ENCODE data around the gene ZC3H10.
A peak's percentile ranks its signal among the peaks of the same experiment; 100 is the strongest.
"Not testable (repeated sequence)": the region's sequence is repeated elsewhere in the genome, so short reads cannot be mapped to it uniquely, and the experiment has no call there.

Gene ZC3H10

DNA sequence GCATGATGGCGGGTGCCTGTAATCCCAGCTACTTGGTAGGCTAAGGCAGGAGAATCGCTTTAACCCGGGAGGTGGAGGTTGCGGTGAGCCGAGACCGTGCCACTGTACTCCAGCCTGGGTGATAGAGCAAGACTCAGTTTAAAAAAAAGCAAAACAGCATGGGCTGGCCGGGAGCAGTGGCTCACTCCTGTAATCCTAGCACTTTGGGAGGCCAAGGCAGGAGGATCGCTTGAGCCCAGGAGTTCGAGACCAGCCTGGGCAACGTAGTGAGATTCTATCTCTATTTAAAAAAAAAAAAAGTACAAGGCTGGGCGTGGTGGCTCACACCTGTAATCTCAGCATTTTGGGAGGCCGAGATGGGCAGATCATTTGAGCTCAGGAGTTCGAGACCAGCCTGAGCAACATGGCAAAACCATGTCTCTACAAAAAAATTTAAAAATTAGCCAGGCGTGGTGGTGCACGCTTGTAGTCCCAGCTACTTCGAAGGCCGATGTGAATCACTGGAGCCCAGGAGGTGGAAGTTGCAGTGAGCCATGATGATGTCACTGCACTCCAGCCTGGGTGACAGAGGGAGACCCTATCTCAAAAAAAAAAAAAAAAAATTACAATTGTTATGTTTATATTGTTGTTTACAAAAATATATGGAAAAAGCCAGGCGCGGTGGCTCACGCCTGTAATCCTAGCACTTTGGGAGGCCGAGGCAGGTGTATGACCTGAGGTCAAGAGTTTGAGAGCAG, 38.6 kb downstream of the ZC3H10 start:
- not testable (repeated sequence) for DNase-seq

DNA sequence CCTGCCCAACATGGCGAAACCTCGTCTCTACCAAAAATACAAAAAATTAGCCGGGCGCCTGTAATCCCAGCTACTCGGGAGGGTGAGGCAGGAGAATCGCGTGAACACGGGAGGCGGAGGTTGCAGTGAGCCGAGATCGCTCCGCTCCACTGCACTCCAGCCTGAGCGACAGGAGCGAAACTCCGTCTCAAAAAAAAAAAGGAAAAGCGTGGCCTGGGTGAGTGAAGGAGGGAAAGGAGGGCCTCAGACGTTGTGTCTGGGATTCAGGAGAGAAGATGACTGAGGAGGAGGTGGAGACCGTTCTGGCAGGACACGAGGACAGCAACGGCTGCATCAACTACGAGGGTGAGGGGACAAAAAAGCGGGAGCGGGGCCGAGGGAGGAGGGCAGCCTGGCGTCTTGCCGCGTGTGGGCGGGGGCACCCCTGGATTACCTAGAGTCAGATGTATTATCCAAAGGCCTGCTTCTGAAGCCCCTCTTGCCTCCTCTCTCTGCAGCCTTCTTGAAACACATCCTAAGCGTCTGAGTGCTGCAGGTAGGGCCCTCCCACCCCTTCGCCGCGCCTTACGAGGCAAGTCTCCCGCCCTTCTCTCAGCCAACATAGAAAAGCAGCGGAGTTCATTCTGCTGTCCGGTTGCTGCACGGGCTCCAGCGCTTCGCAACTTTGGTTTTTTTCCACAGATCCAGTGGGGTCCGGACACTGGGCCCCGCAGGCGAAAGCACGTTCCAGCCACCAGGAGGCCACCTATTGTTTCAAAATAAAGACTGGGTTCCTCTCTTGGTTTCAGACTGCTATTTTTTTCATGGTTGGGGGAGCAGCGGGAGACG, 39.3 kb downstream of the ZC3H10 start:
- DNase-seq, result peak; percentile 78

DNA sequence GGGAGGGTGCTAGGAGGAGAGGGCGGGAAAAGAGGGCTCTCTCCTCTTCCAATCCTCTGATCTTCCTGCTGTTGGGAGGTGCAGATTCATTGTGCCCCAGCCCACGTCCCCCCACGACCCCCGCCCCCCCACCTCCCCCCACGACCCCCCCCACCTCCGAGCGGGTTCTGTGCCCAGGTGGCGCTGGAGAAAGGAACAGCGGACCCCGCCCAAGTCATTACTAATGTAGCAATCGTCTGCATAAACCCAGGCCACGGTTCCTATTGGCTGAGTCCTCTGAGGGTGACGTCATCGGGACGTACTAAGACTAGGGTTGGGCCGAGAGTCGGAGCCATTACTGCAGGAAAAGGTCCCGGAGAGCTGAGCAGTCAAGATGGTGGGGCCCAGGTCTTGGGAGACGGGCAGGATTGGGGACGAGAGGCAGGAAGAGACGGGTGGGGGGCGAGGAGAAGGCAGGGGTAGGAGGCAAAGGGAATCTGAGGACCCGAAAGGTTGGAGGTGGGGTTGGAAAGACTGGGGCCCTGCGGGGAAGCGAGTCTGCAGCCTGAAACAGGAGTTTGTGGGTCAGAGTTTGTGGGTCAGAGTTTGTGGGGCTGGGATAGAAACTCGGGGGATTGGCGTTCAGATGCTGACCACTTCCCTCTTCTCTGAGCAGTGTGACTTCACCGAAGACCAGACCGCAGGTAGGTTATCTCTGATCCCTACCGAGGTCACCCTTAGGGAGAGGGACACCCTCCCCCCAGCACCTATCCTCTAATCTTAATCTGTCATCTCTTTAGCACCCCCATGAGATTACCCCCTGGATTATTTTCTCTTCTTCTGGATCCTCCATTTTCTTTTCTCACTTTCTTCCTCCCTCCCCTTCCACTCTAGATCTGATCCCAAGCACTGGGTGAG, 40.2 kb downstream of the ZC3H10 start, which contains the start of gene MYL6:
Gene MYL6 (plus strand): TSS at position 331 of the 897 bp plus-strand sequence. CDS start 43 bp downstream, at position 374.
- DNase-seq, result peak; percentile 98

DNA sequence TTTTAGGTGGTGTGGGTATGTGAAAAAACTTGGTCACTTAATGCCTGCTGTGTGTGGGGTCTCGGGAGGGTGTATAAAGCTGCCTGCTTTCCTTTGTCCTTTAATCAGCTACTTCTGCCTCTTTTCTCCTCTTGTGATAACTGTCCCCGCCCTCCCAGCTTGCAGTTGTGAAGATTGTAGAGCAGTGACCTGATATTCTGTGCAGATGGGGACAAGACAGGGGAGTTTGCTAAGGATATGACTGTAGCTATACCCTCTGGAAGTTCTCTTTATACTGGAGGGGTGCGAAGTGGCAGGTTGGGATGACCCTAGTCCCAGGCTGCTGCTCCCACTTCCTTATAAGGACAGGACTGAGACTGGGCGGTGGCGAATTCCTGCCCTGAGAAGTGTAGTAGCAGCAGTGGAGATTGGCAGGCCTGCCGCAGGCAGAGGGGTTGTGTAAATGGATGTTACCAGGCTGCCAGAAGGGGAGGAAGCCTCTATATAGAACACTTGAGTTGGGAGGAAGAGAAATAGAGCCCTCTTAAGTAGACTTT, 40.9 kb downstream of the ZC3H10 start:
- DNase-seq, result peak; percentile 89

DNA sequence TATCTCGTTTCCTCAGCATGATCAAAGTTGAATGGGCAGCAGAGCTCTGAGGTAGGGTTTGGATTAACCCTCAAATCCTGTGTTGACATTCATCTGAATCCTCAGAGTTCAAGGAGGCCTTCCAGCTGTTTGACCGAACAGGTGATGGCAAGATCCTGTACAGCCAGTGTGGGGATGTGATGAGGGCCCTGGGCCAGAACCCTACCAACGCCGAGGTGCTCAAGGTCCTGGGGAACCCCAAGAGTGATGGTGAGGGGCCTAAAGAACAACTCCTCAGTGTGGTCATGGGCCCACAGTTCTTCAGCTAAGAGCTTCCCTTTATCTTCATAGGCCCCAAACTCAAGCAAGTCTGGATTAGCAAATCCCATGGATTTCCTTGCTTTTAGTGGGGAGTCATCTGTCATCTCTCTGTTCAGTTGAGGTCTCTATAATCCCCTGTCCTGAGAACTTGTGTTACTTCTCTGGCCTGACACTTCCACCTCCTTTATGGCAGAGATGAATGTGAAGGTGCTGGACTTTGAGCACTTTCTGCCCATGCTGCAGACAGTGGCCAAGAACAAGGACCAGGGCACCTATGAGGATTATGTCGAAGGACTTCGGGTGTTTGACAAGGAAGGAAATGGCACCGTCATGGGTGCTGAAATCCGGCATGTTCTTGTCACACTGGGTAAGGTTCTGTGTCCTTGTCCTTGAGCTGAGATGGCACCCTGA, 41.6 kb downstream of the ZC3H10 start:
- DNase-seq, result no peak

DNA sequence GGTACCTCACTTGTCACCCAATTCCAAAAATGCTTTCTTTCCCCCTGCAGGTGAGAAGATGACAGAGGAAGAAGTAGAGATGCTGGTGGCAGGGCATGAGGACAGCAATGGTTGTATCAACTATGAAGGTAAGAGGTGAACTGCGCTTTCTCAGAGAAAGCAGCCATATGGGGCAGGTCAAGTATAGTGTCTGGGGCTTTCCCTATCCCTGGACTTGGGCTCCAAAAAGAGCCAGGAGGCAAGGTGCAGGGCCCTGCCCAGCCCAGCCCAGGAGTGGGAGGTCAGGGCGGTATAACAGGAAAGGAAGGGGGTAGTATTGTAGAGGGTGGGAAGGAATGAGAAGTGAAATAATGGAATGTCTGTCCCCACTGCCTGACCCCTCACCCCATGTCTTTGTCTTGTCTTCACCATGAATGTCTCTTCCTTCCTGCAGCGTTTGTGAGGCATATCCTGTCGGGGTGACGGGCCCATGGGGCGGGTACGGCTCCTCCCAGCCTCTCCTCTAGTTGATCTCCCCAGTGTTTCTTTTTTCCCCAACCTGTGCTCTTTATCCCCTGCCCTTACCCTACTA, 42.2 kb downstream of the ZC3H10 start:
- DNase-seq, result no peak

DNA sequence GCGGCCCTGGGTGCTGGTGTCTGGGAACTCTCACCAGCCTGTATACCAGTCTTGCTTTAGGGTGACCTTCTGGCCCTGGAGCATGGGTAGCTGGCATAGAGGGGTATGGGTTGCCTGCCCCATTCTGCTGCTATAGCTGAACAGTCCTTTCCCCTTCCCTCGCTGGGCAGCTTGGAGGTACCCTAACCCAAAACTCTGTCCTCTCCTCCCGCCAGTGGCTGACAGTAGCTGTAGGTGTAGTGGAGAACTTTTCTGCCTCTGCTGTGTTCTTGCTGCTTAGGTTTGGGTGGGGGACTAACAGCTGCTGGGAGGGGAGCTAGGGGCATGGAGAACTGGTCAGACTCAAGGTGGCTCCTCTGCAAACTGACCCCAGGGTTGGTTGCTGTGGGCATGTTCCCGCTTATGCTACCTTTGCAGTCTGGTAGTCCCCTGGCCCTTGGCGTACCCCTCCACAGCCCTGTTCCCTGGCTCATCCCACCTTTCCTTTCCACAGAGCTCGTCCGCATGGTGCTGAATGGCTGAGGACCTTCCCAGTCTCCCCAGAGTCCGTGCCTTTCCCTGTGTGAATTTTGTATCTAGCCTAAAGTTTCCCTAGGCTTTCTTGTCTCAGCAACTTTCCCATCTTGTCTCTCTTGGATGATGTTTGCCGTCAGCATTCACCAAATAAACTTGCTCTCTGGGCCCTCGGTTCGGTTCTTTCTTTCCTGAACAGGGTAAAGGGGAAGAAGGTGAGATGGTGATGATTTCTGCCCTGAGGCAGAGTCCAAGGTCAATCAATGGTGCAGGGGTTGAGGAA, 43.0 kb downstream of the ZC3H10 start:
- DNase-seq, result no peak

DNA sequence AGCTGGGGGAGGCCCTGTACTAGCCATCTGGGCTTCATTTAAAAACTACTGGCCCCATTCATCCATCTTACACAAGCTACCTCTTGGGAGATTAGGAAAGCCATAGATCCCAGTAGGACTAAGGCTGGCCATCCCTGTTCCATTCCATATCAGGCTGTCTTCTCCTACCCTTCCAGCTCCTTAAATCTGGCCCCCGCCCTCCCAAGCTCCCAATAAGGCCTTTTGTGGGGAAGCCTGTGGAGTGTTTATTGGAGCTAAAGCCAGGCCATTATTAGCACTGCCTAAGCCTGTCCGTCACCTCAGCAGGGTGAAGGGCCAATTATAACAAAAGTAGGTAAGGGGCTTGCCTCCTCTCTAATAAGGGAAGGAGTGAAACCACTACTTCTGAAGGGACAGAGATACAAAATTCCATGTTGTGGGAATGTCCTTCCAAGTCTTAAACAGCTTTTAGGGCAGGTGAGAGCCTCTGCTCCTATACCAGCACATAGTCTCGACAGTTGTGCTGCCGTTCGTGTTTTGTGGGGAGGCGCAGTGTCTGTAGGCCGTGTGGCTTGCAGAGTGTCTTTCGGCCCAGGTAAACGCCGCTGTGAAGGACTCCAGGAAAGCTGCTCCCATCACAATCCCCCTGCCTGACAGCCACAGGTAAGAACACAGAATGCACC, 43.8 kb downstream of the ZC3H10 start:
- DNase-seq, result no peak

DNA sequence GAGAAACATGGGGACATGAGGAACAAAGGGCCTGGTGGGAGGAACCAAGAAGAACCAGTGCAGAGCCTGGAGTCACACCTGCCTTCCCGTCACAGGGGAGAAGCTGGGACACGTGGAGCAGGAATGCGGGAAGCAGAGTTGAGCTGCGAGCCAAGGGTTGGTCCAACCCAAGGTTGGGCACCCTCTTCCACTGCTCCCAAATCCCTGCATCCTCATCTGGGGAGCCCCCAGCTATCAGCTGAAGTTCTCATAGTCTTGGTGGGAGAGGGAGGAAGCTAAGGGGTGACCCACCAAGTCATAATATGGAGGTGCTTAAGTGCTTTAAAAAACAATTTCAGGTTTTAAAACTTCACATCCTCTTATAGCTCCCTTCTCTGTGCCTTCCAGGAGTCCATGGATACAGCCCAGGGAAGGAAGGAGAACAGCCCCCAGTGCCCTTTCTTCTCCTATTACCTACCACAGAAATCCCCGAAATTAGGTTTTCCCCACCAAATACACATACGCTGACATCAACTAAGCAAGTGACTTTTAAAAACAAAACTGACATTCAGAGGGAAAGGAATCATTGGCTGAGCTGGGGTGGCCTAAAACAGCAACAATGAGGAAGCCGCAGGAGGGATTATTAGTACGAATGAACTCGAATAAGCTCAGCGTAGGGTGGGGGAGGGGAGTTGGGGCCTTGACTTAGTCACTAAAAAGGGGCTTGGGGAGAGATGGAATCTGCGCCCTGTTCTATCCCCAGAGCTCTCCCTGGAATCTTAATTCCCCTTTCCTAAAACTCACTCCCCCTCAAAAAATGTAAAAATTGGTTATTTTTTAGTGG, 44.6 kb downstream of the ZC3H10 start:
- DNase-seq, result no peak

DNA sequence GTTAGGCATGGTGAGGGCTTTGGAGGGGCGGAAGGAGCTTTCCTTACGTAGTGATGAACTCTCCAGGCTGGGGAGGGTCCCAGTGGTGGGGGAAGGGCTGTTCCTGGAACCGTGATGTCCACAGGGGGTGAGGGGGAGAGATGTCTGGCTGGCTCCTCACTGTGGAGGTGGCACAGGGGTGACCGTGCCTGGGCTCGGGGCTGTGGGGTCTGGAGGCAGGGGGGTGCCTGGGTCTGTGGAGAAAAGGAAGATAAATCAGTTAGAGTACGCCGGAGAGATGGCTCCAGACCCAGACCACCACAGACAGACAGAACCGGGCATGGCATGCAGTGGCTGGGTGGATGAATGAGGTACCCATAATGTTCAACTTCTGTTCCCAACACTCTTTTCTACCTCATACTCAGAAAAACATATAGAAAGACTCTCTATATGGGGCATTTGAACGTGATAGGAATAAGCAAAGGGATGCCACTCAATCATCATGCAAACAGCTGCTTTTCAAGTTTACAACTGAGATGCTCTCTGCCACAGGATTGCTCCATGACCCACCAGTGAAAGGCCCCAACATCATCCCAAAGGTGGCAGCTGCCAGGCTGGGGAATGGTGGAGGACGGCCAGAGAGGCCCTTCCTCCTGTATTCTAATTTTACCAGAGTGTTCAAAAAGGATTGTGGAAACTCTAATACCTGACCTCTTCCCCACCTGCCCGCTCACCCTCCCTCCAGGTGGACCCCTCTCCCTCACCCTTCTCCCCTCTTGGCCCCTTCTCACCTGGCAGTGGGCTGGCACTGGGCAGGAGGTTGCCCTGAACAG, 45.7 kb downstream of the ZC3H10 start:
- DNase-seq, result no peak

DNA sequence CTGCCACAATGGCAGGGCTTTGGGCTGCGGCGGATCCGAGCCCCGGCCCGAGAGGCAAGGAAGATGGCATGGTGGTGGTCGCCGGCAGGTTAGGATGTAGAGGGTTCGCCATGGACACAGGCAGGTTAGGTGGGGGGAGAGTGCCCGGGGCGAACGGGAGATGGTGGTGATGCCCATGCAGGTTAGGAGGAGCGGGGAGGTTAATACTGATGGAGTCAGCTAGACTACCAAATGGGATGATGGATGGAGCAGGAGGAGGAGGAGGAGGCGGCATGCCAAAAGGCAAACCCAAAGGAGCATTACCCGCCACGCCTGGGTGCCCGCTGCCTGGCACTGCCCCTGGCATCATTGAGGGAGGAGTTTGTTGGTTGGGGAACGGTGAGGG, 46.3 kb downstream of the ZC3H10 start:
- no peak for DNase-seq

DNA sequence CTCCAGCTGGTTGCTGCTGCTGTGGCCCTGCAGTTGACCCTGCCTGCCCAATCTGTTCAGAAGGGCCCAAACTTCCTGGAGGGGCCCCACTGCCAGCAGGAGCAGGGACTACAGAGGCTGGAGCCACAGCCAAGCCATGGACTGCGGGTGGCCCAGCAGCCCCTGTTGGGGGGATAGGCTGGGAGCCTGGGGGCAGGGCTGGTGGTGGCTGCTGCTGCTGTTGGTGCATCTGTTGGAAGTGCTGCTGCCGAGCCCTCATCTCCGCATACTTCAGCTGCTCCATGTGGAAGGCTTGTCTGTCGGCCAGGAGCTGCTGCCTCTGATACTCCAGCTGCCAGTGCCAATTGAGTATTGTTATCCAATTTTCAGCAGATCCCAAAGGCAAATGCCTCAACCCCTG, 47.3 kb downstream of the ZC3H10 start:
- no peak for DNase-seq

DNA sequence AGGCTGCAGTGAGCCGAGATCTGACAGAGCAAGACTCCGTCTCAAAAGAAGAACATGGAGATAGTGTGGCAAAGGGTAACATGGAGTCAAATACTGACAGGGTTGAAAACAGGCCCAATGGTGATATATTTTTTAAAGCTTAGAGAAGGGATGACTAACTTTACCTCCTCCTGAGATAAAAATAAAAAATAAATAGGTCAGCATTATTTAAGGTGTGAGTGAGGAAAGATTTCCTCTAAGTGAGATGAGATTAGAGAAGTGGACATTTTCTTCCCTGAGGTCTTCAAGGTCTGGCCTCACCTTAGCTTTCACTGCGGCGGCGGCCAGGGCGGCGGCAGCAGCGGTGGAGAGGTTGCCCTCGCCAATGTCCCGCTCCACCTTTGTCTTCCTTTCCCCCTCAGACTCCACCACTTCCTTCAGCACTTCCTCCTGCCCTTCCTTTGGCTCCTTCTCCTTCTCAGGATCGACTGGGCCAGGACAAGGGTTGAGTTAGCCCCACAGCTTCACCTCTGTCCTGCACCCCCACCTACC, 51.2 kb downstream of the ZC3H10 start:
- DNase-seq, result no peak

DNA sequence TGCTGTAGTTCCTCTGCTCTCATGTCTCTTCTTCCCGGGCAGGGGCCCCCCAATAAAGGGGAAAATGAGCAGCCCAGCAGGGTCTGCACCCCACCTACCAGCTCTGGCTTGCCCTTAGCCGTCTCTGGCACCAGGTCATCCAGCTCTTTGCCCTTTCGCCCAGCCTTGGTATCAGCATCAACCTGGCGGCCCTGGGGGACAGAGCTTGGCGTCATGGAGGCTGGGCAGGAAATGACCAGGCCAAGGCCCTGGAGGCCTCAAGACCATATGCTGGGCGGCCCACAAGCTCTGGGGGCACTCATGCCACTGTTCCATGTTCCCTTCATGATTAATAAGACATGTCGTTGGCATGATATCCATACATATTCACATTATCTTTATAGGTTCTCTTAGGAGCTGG, 54.8 kb downstream of the ZC3H10 start:
- no peak for DNase-seq
